HL-60 (cell line): ENCODE results near the gene PTGR3.

Experiments used
- GABPA ChIP-seq: IDR thresholded peaks from 2 replicates; pipeline ENCODE4 v1.6.1; 2012; ENCODE audit warnings: low read depth
- POLR2AphosphoS5 ChIP-seq: IDR thresholded peaks from 2 replicates; pipeline ENCODE4 v1.6.1; 2012; ENCODE audit warnings: low read depth
- SPI1 ChIP-seq: IDR thresholded peaks from 2 replicates; pipeline ENCODE4 v1.6.1; 2012; ENCODE audit warnings: low read depth, mild to moderate bottlenecking, borderline replicate concordance
- TF ChIP-seq, protein P1 (sequence below): IDR thresholded peaks from one replicate; pipeline ENCODE4 v1.5.1; 2011; ENCODE audit warnings: low read length, control low read depth, inconsistent platforms; ENCODE audit not compliant: insufficient read depth

- TF ChIP-seq, protein P1, sequence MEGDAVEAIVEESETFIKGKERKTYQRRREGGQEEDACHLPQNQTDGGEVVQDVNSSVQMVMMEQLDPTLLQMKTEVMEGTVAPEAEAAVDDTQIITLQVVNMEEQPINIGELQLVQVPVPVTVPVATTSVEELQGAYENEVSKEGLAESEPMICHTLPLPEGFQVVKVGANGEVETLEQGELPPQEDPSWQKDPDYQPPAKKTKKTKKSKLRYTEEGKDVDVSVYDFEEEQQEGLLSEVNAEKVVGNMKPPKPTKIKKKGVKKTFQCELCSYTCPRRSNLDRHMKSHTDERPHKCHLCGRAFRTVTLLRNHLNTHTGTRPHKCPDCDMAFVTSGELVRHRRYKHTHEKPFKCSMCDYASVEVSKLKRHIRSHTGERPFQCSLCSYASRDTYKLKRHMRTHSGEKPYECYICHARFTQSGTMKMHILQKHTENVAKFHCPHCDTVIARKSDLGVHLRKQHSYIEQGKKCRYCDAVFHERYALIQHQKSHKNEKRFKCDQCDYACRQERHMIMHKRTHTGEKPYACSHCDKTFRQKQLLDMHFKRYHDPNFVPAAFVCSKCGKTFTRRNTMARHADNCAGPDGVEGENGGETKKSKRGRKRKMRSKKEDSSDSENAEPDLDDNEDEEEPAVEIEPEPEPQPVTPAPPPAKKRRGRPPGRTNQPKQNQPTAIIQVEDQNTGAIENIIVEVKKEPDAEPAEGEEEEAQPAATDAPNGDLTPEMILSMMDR, result no peak
- no peak for TF ChIP-seq POLR2AphosphoS5
- TF ChIP-seq SPI1, result no peak
- no peak for TF ChIP-seq GABPA
These were observed 22.1 kb upstream of the PTGR3 start for GRCh38 chr18:75231053-75231406.
